Activated T-cell treated with anti-CD3 and anti-CD28 coated beads, Interleukin-2, amount 50 U/mL, for 4 hours (primary cell): Measurements from ENCODE around the gene COG4. TPM values are rescaled to one million over a fixed set of nuclear protein-coding genes. Genes with fewer than 3 reads are reported as not detected.
A peak's percentile ranks its signal among the peaks of the same experiment; 100 is the strongest.
"Not testable (repeated sequence)": the region's sequence is repeated elsewhere in the genome, so short reads cannot be mapped to it uniquely, and the experiment has no call there.

Experiments used
- ATAC-seq, 2 donors: fragments of 200-7000 bp; cut with Tn5 transposase; one replicate each; pipeline ENCODE4 v1.10.0; 2021
- DNase-seq: peaks from one replicate; pipeline ENCODE4 v3.0.0-alpha.2; 2020
- H3K27me3 Mint-ChIP-seq: one replicate; pipeline ENCODE4 v1.8.0; 2021; ENCODE audit warnings: low read depth, mixed read lengths
- H3K36me3 Mint-ChIP-seq: one replicate; pipeline ENCODE4 v1.8.0; 2022; ENCODE audit warnings: mixed read lengths; ENCODE audit not compliant: insufficient read depth
- H3K4me1 Mint-ChIP-seq: one replicate; pipeline ENCODE4 v1.8.0; 2021; ENCODE audit warnings: low read depth, mixed read lengths
- H3K4me3 Mint-ChIP-seq: one replicate; pipeline ENCODE4 v1.8.0; 2021; ENCODE audit warnings: mild to moderate bottlenecking, moderate library complexity, mixed read lengths
- H3K9me3 Mint-ChIP-seq: one replicate; pipeline ENCODE4 v1.8.0; 2021; ENCODE audit warnings: mixed read lengths
- total RNA-seq, 3 donors: library from RNA; stranded (reverse); gene quantifications; one replicate each; pipeline ENCODE4 v1.2.1, GENCODE V29; 2021

Gene COG4
- total RNA-seq, 3 donors from 2014 or later, result 24.0 to 31.6 (median 29.3) TPM

DNA sequence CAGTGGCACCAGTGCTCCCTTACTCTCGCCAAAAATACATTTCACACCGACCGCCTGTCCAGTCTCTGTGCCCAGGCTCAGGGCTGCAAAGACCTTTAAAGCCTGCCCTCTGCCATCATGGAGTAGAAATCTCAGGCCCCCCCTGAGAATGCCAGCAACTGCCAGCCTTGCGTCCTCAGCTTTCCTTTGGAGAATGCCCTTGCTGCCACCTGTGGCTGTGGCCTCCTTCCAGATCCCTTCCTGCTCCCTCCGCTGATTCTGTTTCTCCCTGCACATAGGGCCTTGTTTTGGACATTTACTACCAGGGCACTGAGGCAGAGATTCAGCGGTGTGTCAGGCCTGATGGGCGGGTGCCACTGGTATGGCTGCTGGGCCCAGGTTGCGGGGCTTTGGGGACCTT lies 55.7 kb downstream of the COG4 start:
- ATAC-seq, result no peak
- no peak for DNase-seq
- Mint-ChIP-seq H3K27me3 (no peaks in the 10 kb centered on the region), H3K9me3 (no peaks in the 10 kb centered on the region), H3K4me1 (no peaks in the 10 kb centered on the region), H3K36me3 (peaks cover 12% of the 10 kb centered on the region), H3K4me3 (no peak overlapping the region)

DNA sequence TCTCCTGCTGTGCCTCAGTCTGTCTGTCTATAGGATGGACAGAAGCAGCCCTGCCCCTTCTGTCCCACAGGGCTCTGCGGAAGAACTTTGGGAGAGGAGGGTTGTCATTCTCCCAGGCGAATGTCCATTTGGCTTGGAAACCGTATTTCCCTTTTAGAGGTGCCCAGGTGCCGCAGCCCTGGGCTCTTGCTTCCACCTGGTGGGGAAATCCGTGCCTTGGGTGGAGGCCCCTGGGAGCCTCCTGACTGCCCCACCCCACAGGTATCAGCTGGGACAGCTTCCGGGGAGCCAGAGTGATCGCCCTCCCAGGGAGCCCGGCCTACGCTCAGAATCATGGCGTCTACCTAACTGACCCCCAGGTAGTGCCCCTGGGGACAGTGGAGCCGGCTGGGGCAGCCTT lies 56.2 kb downstream of the COG4 start:
- ATAC-seq (no peak), DNase-seq (no peak)
- peaks cover 12% of the 10 kb centered on the region for H3K36me3 Mint-ChIP-seq
- H3K4me3 Mint-ChIP-seq, result no peak overlapping the region
- H3K9me3 Mint-ChIP-seq, result no peaks in the 10 kb centered on the region
- H3K4me1 Mint-ChIP-seq, result no peaks in the 10 kb centered on the region
- H3K27me3 Mint-ChIP-seq, result no peaks in the 10 kb centered on the region

DNA sequence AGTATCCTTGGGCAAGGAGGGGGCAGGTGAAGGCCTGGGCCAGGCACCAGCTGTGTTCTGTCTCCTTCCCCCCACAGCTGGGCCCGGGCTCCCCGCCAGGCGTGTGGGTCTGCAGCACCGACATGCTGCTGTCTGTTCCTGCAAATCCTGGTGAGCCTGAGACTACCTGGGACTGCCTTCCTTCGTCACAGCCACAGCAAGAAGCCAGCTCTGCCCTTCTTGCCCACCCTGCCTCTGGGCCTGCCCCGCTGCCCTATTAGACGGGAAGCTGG lies 56.6 kb downstream of the COG4 start:
- Mint-ChIP-seq H3K4me3 (no peak overlapping the region), H3K9me3 (no peaks in the 10 kb centered on the region), H3K4me1 (no peaks in the 10 kb centered on the region), H3K27me3 (no peaks in the 10 kb centered on the region), H3K36me3 (peaks cover 12% of the 10 kb centered on the region)
- DNase-seq, result no peak
- ATAC-seq, result no peak

DNA sequence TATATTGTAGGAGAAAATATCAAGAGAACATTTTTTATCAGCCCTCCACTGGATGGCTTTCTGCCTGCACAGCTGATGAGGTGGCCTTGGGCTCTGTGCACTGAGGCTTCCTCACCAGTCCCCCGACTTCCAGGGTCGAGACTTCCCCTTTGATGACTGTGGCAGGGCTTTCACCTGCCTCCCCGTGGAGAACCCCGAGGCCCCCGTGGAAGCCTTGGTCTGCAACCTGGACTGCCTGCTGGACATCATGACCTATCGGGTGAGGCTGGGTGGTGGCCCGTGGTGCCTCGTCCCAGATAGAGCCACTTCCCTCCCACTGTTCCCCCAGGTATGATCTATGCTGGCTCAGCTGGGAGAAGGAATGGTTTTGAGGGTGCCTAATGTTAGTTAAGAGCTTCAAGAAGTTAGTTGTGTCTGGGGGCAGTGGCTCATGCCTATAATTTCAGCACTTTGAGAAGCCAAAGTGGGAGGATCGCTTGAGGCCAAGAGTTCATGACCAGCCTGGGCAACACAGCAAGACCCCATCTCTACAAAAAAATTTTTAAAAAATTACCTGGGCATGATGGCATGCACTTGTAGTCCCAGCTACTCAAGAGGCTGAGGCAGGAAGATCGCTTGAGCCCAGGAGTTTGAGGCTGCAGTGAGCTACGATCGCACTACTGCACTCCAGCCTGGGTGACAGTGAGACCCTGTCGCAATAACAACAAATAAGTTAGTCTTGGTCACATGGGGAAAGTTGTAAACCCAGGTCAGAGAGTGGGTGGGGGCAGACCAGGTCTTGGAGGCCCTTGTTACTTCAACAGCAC lies 57.2 kb downstream of the COG4 start:
- Mint-ChIP-seq H3K4me3 (no peak overlapping the region), H3K4me1 (no peaks in the 10 kb centered on the region), H3K36me3 (peaks cover 12% of the 10 kb centered on the region), H3K27me3 (no peaks in the 10 kb centered on the region), H3K9me3 (no peaks in the 10 kb centered on the region)
- no peak for DNase-seq
- no peak for ATAC-seq

DNA sequence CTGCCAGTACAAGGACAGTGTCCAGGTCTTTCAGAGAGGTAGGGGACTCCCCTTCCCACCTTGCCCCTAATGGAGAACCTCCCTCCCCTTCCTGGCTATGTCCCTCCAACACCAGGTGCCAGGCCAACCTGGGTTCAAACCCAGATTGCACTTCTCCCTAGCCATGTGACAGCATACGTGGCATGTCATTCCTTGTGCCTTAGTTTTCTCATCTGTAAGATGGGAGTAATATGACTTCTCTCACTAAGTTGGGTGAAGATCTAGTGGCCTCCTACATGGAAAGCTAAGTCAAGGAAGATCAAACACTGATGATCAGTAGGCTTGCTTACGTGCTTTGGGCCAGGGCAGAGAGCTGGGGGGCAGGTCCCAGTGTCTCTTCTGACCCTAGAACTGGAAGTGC lies 60.1 kb downstream of the COG4 start:
- no peak overlapping the region for H3K4me3 Mint-ChIP-seq
- DNase-seq (no peak), ATAC-seq (no peak)
- H3K4me1 Mint-ChIP-seq, result no peaks in the 10 kb centered on the region
- H3K9me3 Mint-ChIP-seq, result no peaks in the 10 kb centered on the region
- H3K27me3 Mint-ChIP-seq, result no peaks in the 10 kb centered on the region
- H3K36me3 Mint-ChIP-seq, result peaks cover 12% of the 10 kb centered on the region

DNA sequence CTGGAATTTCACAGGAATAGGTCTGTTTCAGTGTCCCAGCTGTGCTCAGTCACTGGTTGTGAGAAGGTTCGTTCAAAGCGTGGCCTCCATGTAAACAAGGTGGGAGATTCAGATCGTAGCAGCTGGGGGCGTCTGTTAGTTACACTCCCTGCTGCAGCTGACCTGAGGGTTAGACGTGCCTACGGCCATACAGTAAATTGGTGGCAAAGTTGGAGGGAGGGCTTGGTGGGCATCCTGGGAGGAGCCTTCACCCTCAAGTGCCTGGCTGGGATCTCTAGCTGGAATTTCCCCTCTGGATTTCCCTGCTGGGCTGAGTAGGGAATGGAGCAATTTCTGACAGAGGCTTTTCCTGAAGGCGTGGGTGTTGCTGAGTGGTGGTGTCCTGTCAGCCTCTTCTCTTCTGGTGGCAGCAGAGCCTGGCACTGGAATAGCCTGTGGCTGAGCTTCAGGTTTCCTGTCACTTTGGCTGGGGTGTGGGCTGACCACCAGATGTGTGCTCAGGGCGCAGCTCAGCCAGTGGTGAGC lies 62.6 kb downstream of the COG4 start:
- no peaks in the 10 kb centered on the region for H3K9me3 Mint-ChIP-seq
- ATAC-seq (no peak), DNase-seq (no peak)
- peaks cover 5% of the 10 kb centered on the region for H3K36me3 Mint-ChIP-seq
- H3K27me3 Mint-ChIP-seq, result no peaks in the 10 kb centered on the region
- H3K4me3 Mint-ChIP-seq, result no peak overlapping the region
- peaks cover 3% of the 10 kb centered on the region for H3K4me1 Mint-ChIP-seq

DNA sequence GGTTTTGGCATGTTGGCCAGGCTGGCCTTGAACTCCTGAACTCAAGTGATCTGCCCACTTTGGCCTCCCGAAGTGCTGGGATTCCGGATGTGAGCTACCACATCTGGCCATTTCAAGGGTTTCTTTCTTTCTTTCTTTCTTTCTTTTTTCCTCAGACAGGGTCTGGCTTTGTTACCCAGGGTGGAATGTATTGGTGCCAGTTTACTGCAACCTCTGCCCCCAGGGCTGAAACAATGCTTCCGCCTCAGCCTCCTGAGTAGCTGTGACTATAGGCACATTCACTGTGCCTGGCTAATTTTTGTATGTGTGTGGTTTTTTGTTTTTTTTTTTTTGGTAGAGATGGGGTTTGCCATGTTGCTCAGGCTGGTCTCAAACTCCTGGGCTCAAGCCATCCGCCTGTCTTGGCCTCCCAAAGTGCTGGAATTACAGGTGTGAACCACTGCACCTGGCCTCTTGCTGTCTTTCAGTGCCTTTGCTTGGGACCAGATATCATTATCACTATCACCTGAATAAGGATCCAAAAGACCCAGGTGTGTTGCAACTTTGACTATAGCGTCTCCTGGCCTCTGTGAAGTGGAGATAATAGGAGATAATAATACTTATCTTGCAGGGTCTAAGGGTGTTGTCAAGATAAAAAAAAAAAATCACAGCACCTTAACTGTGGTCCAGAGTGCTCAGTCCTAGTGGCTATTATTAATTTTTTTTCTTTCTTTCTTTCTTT lies 65.7 kb downstream of the COG4 start:
- Mint-ChIP-seq H3K4me3 (no peak overlapping the region), H3K9me3 (no peaks in the 10 kb centered on the region), H3K27me3 (no peaks in the 10 kb centered on the region), H3K36me3 (no peaks in the 10 kb centered on the region), H3K4me1 (peaks cover 18% of the 10 kb centered on the region)
- ATAC-seq, result no peak
- DNase-seq, result no peak

DNA sequence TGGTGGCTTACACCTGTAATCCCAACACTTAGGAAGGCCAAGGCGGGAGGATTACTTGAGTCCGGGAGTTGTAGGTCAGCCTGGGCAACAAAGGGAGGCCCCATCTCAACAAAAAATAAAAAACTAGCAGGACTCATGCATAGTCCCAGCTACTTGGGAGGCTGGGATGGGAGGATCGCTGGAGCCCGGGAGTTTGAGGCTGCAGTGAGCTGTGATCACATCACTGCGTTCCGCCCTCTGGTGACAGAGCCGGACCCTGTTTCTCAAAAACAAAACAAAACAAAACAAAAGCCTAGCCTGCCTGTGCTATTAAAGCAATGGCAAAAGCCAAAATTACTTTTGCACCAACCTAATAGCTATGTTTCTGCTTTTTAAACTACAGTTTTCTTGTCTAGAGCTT lies 67.4 kb downstream of the COG4 start:
- no peaks in the 10 kb centered on the region for H3K36me3 Mint-ChIP-seq
- H3K9me3 Mint-ChIP-seq, result no peaks in the 10 kb centered on the region
- no peak for ATAC-seq
- no peak for DNase-seq
- H3K4me1 Mint-ChIP-seq, result peaks cover 18% of the 10 kb centered on the region
- no peaks in the 10 kb centered on the region for H3K27me3 Mint-ChIP-seq
- peak overlapping the region; percentile 90 for H3K4me3 Mint-ChIP-seq

DNA sequence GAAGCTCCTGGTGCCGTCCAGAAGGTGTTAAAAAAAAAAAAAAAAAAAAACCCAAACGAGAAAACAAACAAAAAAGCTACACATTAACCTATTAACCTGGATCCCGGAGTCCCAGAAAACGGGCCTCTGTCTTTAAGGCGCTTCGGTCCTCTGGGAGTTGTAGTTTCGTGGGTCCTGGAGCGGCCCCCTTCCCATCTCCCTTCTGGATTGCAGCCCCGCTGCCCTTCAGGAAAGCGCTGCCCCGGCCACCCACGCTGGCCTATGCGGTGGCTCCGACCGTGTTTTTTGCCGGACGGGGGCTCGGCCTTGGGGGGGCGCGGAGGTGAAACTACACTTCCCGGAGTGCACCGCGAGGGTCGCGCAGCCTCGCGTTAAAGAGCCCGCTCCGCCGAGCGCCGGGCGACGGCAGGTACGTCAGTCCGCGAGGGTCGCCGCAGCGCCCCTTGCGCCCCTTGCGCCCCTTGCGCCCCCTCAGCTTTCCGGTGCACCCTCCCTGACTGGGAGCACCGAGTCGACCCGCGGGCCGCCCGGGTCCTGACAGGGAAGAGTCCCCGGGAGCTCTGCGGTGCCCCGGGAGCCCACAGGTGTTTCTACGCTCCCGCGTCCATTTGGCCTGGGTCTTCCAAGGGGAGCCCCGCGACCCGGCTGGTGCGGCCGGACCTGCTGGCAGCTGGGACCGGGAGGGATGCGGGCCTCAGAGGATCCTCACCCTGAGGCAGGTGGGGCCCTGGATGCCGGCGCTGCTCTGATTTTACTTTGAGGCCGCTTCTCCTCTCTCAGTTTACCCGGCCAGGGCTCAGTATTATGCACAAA lies 68.9 kb downstream of the COG4 start, which contains the start of gene FCSK:
TSS of gene FCSK (plus strand) at position 374 of the 813 bp plus-strand sequence. CDS start 8,596 bp downstream, outside the sequence.
- H3K27me3 Mint-ChIP-seq, result no peaks in the 10 kb centered on the region
- no peaks in the 10 kb centered on the region for H3K36me3 Mint-ChIP-seq
- DNase-seq, result peak; percentile 61
- H3K9me3 Mint-ChIP-seq, result no peaks in the 10 kb centered on the region
- ATAC-seq, result peak; percentile 94 to 98
- H3K4me3 Mint-ChIP-seq, result peak within 1 kb of the TSS; percentile 90
- H3K4me1 Mint-ChIP-seq, result peaks cover 18% of the 10 kb centered on the region

DNA sequence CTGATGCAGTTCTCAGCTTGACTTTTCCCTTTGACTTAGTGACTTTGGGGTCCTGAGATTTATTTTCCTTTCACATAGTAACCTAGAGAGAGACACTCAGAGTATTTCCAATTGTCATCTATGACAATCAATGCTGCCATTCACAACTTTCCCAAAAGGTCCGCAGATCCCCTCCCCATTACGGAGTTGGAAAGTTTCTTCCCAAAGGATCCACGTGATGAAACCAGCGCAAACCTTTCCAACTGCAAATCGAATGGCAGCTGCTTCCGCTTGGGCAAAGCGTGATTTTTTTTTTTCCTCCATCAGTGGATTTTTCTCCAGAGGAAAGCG lies 69.5 kb downstream of the COG4 start:
- DNase-seq, result no peak
- peaks cover 18% of the 10 kb centered on the region for H3K4me1 Mint-ChIP-seq
- no peak for ATAC-seq
- H3K36me3 Mint-ChIP-seq, result no peaks in the 10 kb centered on the region
- H3K9me3 Mint-ChIP-seq, result no peaks in the 10 kb centered on the region
- no peaks in the 10 kb centered on the region for H3K27me3 Mint-ChIP-seq
- H3K4me3 Mint-ChIP-seq, result peak overlapping the region; percentile 90

DNA sequence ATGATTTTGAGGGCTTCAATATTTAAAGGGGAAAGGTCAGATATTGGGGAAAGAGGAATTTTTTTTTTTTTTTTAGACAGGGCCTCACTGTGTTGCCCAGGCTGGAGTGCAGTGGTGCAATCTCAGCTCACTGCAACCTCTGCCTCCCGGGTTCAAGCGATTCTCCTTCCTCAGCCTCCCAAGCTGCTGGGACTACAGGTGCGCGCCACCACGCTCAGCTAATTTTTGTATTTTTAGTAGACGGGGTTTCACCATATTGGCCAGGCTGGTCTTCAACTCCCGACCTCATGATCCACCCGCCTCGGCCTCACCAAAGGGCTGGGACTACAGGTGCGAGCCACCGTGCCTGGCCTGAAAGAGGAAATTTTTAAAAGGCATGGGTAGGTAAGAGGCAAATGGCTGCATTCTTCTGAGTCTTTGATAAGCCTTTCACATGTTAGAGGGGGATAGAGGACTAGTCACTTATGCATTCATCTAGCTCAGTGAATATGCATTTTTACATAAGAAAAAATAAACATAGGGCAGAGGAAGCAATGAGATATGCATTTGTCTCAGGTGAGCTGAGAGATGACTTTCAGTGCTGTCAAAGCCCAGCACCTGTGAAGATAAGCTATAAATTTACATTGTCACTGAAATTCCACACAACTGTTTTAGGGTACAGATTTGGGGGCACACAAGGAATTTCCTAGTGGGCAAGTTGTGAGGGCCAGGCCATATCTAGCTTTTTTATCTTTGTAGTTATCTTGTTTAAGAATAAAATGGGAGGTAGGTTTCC lies 70.0 kb downstream of the COG4 start:
- DNase-seq, result no peak
- H3K27me3 Mint-ChIP-seq, result no peaks in the 10 kb centered on the region
- H3K4me1 Mint-ChIP-seq, result peaks cover 18% of the 10 kb centered on the region
- H3K9me3 Mint-ChIP-seq, result no peaks in the 10 kb centered on the region
- no peak for ATAC-seq
- peak overlapping the region; percentile 90 for H3K4me3 Mint-ChIP-seq
- H3K36me3 Mint-ChIP-seq, result no peaks in the 10 kb centered on the region

DNA sequence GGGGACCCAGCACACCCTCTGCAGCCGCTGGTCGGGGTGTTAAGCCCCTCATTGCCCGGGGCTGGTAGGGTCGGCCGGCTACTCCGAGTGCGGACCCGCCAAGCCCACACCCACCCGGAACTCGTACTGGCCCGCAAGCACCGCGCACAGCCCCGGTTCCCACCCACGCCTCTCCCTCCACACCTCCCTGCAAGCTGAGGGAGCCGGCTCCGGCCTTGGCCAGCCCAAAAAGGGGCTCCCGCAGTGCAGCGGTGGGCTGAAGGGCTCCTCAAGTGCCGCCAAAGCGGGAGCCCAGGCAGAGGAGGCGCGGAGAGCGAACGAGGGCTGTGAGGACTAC lies 72.4 kb downstream of the COG4 start:
- H3K9me3 Mint-ChIP-seq, ATAC-seq, H3K36me3 Mint-ChIP-seq, DNase-seq, H3K27me3 Mint-ChIP-seq, H3K4me3 Mint-ChIP-seq: not testable (repeated sequence)
- peaks cover 14% of the 10 kb centered on the region for H3K4me1 Mint-ChIP-seq

DNA sequence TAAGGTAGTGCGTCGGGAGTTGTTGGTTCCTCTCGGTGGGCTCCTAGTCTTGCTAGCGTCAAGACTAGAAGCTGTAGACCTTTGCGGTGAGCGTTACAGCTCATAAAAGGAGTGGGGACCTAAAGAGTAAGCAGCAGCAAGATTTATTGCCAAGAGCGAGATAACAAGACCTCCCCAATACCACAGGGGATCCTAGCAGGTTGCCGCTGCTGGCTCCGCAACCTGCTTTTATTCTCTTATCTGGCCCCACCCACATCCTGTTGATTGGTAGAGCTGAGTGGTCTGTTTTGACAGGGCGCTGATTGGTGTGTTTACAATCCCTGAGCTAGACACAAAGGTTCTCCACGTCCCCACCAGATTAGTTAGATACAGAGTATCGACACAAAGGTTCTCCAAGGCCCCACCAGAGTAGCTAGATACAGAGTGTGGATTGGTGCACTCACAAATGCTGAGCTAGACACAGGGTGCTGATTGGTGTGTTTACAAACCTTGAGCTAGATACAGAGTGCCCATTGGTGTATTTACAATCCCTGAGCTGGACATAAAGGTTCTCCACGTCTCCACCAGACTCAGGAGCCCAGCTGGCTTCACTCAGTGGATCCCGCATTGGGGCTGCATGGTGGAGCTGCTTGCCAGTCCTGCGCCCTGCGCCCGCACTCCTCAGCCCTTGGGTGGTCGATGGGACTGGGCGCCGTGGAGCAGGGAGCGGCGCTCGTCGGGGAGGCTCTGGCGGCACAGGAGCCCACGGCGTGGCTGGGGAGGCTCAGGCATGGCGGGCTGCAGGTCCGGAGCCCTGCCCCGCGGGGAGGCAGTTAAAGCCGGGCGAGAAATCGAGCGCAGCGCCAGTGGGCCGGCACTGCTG lies 73.0 kb downstream of the COG4 start:
- peaks cover 11% of the 10 kb centered on the region for H3K4me1 Mint-ChIP-seq
- DNase-seq, H3K27me3 Mint-ChIP-seq, H3K4me3 Mint-ChIP-seq, H3K9me3 Mint-ChIP-seq, H3K36me3 Mint-ChIP-seq, ATAC-seq: not testable (repeated sequence)
